ENCODE results near the gene CLASP1. TPM values are rescaled to one million over a fixed set of nuclear protein-coding genes. Genes with fewer than 3 reads are reported as not detected.

CLASP1 gene
- total RNA-seq, 1 experiment from 2014 or later = 45.9 TPM

DNA sequence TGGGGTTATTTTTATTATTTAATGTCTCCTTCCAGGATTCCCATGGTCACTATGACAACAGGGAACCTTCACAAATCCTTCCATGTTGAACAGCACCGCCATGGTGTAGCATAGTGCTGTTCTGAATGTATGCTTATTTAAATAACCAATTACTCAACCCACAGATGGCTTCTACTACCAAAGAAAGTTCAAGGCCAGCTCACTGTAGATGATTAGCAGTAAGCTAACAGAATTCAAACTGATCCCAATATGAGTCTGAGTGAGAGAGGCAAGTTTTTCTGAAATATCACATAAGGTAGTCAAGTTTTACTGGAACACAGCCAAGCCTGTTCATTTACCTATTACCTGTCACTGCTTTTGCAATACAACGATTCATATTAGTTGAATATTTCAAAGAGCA, 51.2 kb downstream of the CLASP1 start:
- no peak for DNase-seq
- Histone ChIP-seq H4K5ac (ENCODE audit: insufficient read length, low read depth, low read length) (no peak overlapping the region), H3K9ac (ENCODE audit: extremely low read depth, insufficient read length, low read length) (no peak overlapping the region), H3K56ac (ENCODE audit: insufficient read length, low read depth, low read length) (no peak overlapping the region), H2BK120ac (ENCODE audit: low read depth, low read length, poor library complexity, severe bottlenecking) (no peak overlapping the region), H2BK20ac (ENCODE audit: low read depth, low read length, poor library complexity, severe bottlenecking) (no peak overlapping the region), H3K4me1 (ENCODE audit: insufficient read depth, low read length) (no peaks in the 10 kb centered on the region), H3K27me3 (ENCODE audit: insufficient read depth, low read length) (no peaks in the 10 kb centered on the region), H3K23me2 (ENCODE audit: insufficient read length, low read depth, low read length, poor library complexity, severe bottlenecking) (no peaks in the 10 kb centered on the region), H3T11ph (ENCODE audit: low read length) (no peak overlapping the region), H2BK12ac (ENCODE audit: insufficient read length, low read depth, low read length) (no peak overlapping the region), H4K20me1 (ENCODE audit: control insufficient read depth, insufficient read depth, insufficient read length) (no peaks in the 10 kb centered on the region), H3K27ac (ENCODE audit: insufficient read length, low read depth, low read length) (no peak overlapping the region), H2AFZ (ENCODE audit: low read length) (no peak overlapping the region), H3K4ac (ENCODE audit: low read depth, low read length) (no peak overlapping the region), H4K91ac (ENCODE audit: insufficient read length, low read depth, low read length) (no peak overlapping the region), H2BK15ac (ENCODE audit: low read depth, low read length) (no peak overlapping the region), H3K14ac (ENCODE audit: insufficient read depth, low read length) (no peak overlapping the region), H3K79me2 (ENCODE audit: insufficient read depth, low read length) (no peaks in the 10 kb centered on the region; the same call in 1 of the 2 replicates), H2AK5ac (ENCODE audit: insufficient read length, low read length) (no peak overlapping the region), H3K18ac (ENCODE audit: insufficient read length, low read depth, low read length) (no peak overlapping the region), H3K23ac (ENCODE audit: insufficient read length, low read depth, low read length) (no peak overlapping the region), H3K9me3 (ENCODE audit: control insufficient read depth, low read depth, low read length) (no peaks in the 10 kb centered on the region), H3K79me1 (ENCODE audit: insufficient read depth, low read depth, low read length, poor library complexity, severe bottlenecking) (peaks cover 8% of the 10 kb centered on the region), H3K4me2 (ENCODE audit: insufficient read depth, insufficient read length, low read length) (no peak overlapping the region), H4K8ac (replicated peaks; ENCODE audit: insufficient read length, low read depth, low read length) (no peak overlapping the region), H2BK5ac (ENCODE audit: insufficient read length, low read length) (no peak overlapping the region)
- no peaks in the 10 kb centered on the region for H3K27me3 Mint-ChIP-seq (ENCODE audit: low read depth)
- peak overlapping the region in 1 of 3 experiments; percentile 22; a peak in 2 of 7 replicates for H3K27ac Mint-ChIP-seq
- no peaks in the 10 kb centered on the region for H3K9me3 Mint-ChIP-seq
- TF ChIP-seq, protein P1, sequence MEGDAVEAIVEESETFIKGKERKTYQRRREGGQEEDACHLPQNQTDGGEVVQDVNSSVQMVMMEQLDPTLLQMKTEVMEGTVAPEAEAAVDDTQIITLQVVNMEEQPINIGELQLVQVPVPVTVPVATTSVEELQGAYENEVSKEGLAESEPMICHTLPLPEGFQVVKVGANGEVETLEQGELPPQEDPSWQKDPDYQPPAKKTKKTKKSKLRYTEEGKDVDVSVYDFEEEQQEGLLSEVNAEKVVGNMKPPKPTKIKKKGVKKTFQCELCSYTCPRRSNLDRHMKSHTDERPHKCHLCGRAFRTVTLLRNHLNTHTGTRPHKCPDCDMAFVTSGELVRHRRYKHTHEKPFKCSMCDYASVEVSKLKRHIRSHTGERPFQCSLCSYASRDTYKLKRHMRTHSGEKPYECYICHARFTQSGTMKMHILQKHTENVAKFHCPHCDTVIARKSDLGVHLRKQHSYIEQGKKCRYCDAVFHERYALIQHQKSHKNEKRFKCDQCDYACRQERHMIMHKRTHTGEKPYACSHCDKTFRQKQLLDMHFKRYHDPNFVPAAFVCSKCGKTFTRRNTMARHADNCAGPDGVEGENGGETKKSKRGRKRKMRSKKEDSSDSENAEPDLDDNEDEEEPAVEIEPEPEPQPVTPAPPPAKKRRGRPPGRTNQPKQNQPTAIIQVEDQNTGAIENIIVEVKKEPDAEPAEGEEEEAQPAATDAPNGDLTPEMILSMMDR (conservative IDR thresholded peaks at IDR 0.05) = no peak
- peaks cover 16 to 17% of the 10 kb centered on the region in 2 experiments for H3K4me1 Mint-ChIP-seq
- H3K4me3 Mint-ChIP-seq = no peak overlapping the region
- no CpG with 5 or more reads among the region's 2 CpGs for WGBS (ENCODE audit: extremely low coverage, insufficient read length, low lambda C conversion rate)
- peaks cover 0 to under 1% (median under 1%) of the 10 kb centered on the region in 3 experiments; a peak in 4 of 7 replicates for H3K36me3 Mint-ChIP-seq (ENCODE audit: insufficient read depth in 1 of 3, low read depth in 3 of 3)

All from H9 (cell line).